Measurements from ENCODE around the gene CXCL6.
A peak's percentile ranks its signal among the peaks of the same experiment; 100 is the strongest.

Gene CXCL6

GRCh38 chr4:73836373-73837279 is at the start of gene CXCL6:
Gene CXCL6 (plus strand): TSS chr4:73836678. CDS start chr4:73836751, 73 bp downstream.
- Histone ChIP-seq H2AFZ (ENCODE audit: low read depth, low read length) (no peak within 1 kb of the TSS), H3K4me3 (ENCODE audit: low read length) (peak within 1 kb of the TSS; percentile 24), H3K27me3 (ENCODE audit: insufficient read depth, low read length) (peaks cover 13% of the 10 kb centered on the region), H3K9me3 (ENCODE audit: low read length) (no peaks in the 10 kb centered on the region), H3K36me3 (ENCODE audit: insufficient read depth, low read length) (no peaks in the 10 kb centered on the region), H3K4me1 (ENCODE audit: insufficient read depth, low read length) (no peaks in the 10 kb centered on the region)

- Histone ChIP-seq H3K4me1 (ENCODE audit: insufficient read depth, low read length) (no peaks in the 10 kb centered on the region), H3K36me3 (ENCODE audit: insufficient read depth, low read length) (no peaks in the 10 kb centered on the region), H3K9me3 (ENCODE audit: low read length) (no peaks in the 10 kb centered on the region), H2AFZ (ENCODE audit: low read depth, low read length) (no peak overlapping the region), H3K4me3 (ENCODE audit: low read length) (no peak overlapping the region), H3K27me3 (ENCODE audit: insufficient read depth, low read length) (no peaks in the 10 kb centered on the region)
Observed at GRCh38 chr4:73788411-73788810, 48.1 kb upstream of the CXCL6 start.

GRCh38 chr4:73798842-73799241 is 37.6 kb upstream of the CXCL6 start:
- peaks cover 9% of the 10 kb centered on the region for H3K4me1 ChIP-seq (ENCODE audit: insufficient read depth, low read length)

GRCh38 chr4:73800206-73800605 is 36.3 kb upstream of the CXCL6 start:
- Histone ChIP-seq H3K4me1 (ENCODE audit: insufficient read depth, low read length) (peaks cover 9% of the 10 kb centered on the region), H3K36me3 (ENCODE audit: insufficient read depth, low read length) (no peaks in the 10 kb centered on the region), H3K27me3 (ENCODE audit: insufficient read depth, low read length) (no peaks in the 10 kb centered on the region), H3K9me3 (ENCODE audit: low read length) (no peaks in the 10 kb centered on the region), H2AFZ (ENCODE audit: low read depth, low read length) (no peak overlapping the region), H3K4me3 (ENCODE audit: low read length) (no peak overlapping the region)

More at GRCh38 chr4:73798842-73799241, 37.6 kb upstream of the CXCL6 start:
- H2AFZ ChIP-seq (ENCODE audit: low read depth, low read length) = no peak overlapping the region
- no peaks in the 10 kb centered on the region for H3K27me3 ChIP-seq (ENCODE audit: insufficient read depth, low read length)
- H3K36me3 ChIP-seq (ENCODE audit: insufficient read depth, low read length) = no peaks in the 10 kb centered on the region
- no peak overlapping the region for H3K4me3 ChIP-seq (ENCODE audit: low read length)
- no peaks in the 10 kb centered on the region for H3K9me3 ChIP-seq (ENCODE audit: low read length)

GRCh38 chr4:73801692-73802091 is 34.8 kb upstream of the CXCL6 start:
- Histone ChIP-seq H2AFZ (ENCODE audit: low read depth, low read length) (no peak overlapping the region), H3K27me3 (ENCODE audit: insufficient read depth, low read length) (no peaks in the 10 kb centered on the region), H3K4me1 (ENCODE audit: insufficient read depth, low read length) (peaks cover 9% of the 10 kb centered on the region), H3K4me3 (ENCODE audit: low read length) (no peak overlapping the region), H3K36me3 (ENCODE audit: insufficient read depth, low read length) (no peaks in the 10 kb centered on the region), H3K9me3 (ENCODE audit: low read length) (no peaks in the 10 kb centered on the region)

- Histone ChIP-seq H3K27me3 (ENCODE audit: insufficient read depth, low read length) (no peaks in the 10 kb centered on the region), H3K36me3 (ENCODE audit: insufficient read depth, low read length) (no peaks in the 10 kb centered on the region), H3K9me3 (ENCODE audit: low read length) (no peaks in the 10 kb centered on the region), H2AFZ (ENCODE audit: low read depth, low read length) (no peak overlapping the region), H3K4me3 (ENCODE audit: low read length) (no peak overlapping the region), H3K4me1 (ENCODE audit: insufficient read depth, low read length) (peaks cover 9% of the 10 kb centered on the region)
Observed at GRCh38 chr4:73803213-73803612, 33.3 kb upstream of the CXCL6 start.

- H3K4me3 ChIP-seq (ENCODE audit: low read length) = no peak overlapping the region
- H2AFZ ChIP-seq (ENCODE audit: low read depth, low read length) = no peak overlapping the region
- no peaks in the 10 kb centered on the region for H3K27me3 ChIP-seq (ENCODE audit: insufficient read depth, low read length)
- no peaks in the 10 kb centered on the region for H3K9me3 ChIP-seq (ENCODE audit: low read length)
- peaks cover 9% of the 10 kb centered on the region for H3K4me1 ChIP-seq (ENCODE audit: insufficient read depth, low read length)
- no peaks in the 10 kb centered on the region for H3K36me3 ChIP-seq (ENCODE audit: insufficient read depth, low read length)
Observed at GRCh38 chr4:73810191-73810590, 26.3 kb upstream of the CXCL6 start.

GRCh38 chr4:73811841-73812240 is 24.6 kb upstream of the CXCL6 start:
- H3K27me3 ChIP-seq (ENCODE audit: insufficient read depth, low read length) = no peaks in the 10 kb centered on the region
- H3K36me3 ChIP-seq (ENCODE audit: insufficient read depth, low read length) = no peaks in the 10 kb centered on the region
- no peak overlapping the region for H2AFZ ChIP-seq (ENCODE audit: low read depth, low read length)
- peaks cover 9% of the 10 kb centered on the region for H3K4me1 ChIP-seq (ENCODE audit: insufficient read depth, low read length)
- H3K9me3 ChIP-seq (ENCODE audit: low read length) = no peaks in the 10 kb centered on the region
- H3K4me3 ChIP-seq (ENCODE audit: low read length) = no peak overlapping the region

GRCh38 chr4:73814679-73815078 is 21.8 kb upstream of the CXCL6 start:
- H3K27me3 ChIP-seq (ENCODE audit: insufficient read depth, low read length) = no peaks in the 10 kb centered on the region
- H3K9me3 ChIP-seq (ENCODE audit: low read length) = no peaks in the 10 kb centered on the region
- no peaks in the 10 kb centered on the region for H3K36me3 ChIP-seq (ENCODE audit: insufficient read depth, low read length)
- H3K4me1 ChIP-seq (ENCODE audit: insufficient read depth, low read length) = peaks cover 9% of the 10 kb centered on the region
- H2AFZ ChIP-seq (ENCODE audit: low read depth, low read length) = no peak overlapping the region
- H3K4me3 ChIP-seq (ENCODE audit: low read length) = no peak overlapping the region

GRCh38 chr4:73815145-73815544 is 21.3 kb upstream of the CXCL6 start:
- no peak overlapping the region for H3K4me3 ChIP-seq (ENCODE audit: low read length)
- H3K27me3 ChIP-seq (ENCODE audit: insufficient read depth, low read length) = no peaks in the 10 kb centered on the region
- H3K36me3 ChIP-seq (ENCODE audit: insufficient read depth, low read length) = no peaks in the 10 kb centered on the region
- no peaks in the 10 kb centered on the region for H3K9me3 ChIP-seq (ENCODE audit: low read length)
- H2AFZ ChIP-seq (ENCODE audit: low read depth, low read length) = no peak overlapping the region
- peaks cover 6% of the 10 kb centered on the region for H3K4me1 ChIP-seq (ENCODE audit: insufficient read depth, low read length)

- Histone ChIP-seq H3K4me3 (ENCODE audit: low read length) (no peak overlapping the region), H3K36me3 (ENCODE audit: insufficient read depth, low read length) (no peaks in the 10 kb centered on the region), H3K9me3 (ENCODE audit: low read length) (no peaks in the 10 kb centered on the region), H3K27me3 (ENCODE audit: insufficient read depth, low read length) (no peaks in the 10 kb centered on the region), H2AFZ (ENCODE audit: low read depth, low read length) (no peak overlapping the region), H3K4me1 (ENCODE audit: insufficient read depth, low read length) (no peaks in the 10 kb centered on the region)
Observed at GRCh38 chr4:73816814-73817213, 19.7 kb upstream of the CXCL6 start.

- Histone ChIP-seq H3K36me3 (ENCODE audit: insufficient read depth, low read length) (no peaks in the 10 kb centered on the region), H3K27me3 (ENCODE audit: insufficient read depth, low read length) (no peaks in the 10 kb centered on the region), H3K9me3 (ENCODE audit: low read length) (no peaks in the 10 kb centered on the region), H3K4me3 (ENCODE audit: low read length) (no peak overlapping the region), H3K4me1 (ENCODE audit: insufficient read depth, low read length) (no peaks in the 10 kb centered on the region), H2AFZ (ENCODE audit: low read depth, low read length) (no peak overlapping the region)
Observed at GRCh38 chr4:73817341-73817740, 19.1 kb upstream of the CXCL6 start.

- Histone ChIP-seq H2AFZ (ENCODE audit: low read depth, low read length) (no peak overlapping the region), H3K9me3 (ENCODE audit: low read length) (no peaks in the 10 kb centered on the region), H3K36me3 (ENCODE audit: insufficient read depth, low read length) (no peaks in the 10 kb centered on the region), H3K27me3 (ENCODE audit: insufficient read depth, low read length) (no peaks in the 10 kb centered on the region), H3K4me1 (ENCODE audit: insufficient read depth, low read length) (no peaks in the 10 kb centered on the region), H3K4me3 (ENCODE audit: low read length) (no peak overlapping the region)
Observed at GRCh38 chr4:73821325-73821724, 15.2 kb upstream of the CXCL6 start.

- Histone ChIP-seq H3K4me1 (ENCODE audit: insufficient read depth, low read length) (no peaks in the 10 kb centered on the region), H2AFZ (ENCODE audit: low read depth, low read length) (no peak overlapping the region), H3K9me3 (ENCODE audit: low read length) (no peaks in the 10 kb centered on the region), H3K27me3 (ENCODE audit: insufficient read depth, low read length) (no peaks in the 10 kb centered on the region), H3K4me3 (ENCODE audit: low read length) (no peak overlapping the region), H3K36me3 (ENCODE audit: insufficient read depth, low read length) (no peaks in the 10 kb centered on the region)
Observed at GRCh38 chr4:73822389-73822788, 14.1 kb upstream of the CXCL6 start.

Measured in neuron (in vitro differentiated cells).